HG02840 (cell line): ENCODE data around the gene IL16.
"Not testable (repeated sequence)": the region's sequence is repeated elsewhere in the genome, so short reads cannot be mapped to it uniquely, and the experiment has no call there.

Experiments
- ATAC-seq: cut with Tn5 transposase; IDR thresholded peaks from one replicate; pipeline ENCODE4 v1.9.1; 2021; ENCODE audit warnings: mild to moderate bottlenecking, moderate library complexity, moderate number of reproducible peaks; ENCODE audit not compliant: unreplicated experiment, low FRiP score

Gene IL16

DNA sequence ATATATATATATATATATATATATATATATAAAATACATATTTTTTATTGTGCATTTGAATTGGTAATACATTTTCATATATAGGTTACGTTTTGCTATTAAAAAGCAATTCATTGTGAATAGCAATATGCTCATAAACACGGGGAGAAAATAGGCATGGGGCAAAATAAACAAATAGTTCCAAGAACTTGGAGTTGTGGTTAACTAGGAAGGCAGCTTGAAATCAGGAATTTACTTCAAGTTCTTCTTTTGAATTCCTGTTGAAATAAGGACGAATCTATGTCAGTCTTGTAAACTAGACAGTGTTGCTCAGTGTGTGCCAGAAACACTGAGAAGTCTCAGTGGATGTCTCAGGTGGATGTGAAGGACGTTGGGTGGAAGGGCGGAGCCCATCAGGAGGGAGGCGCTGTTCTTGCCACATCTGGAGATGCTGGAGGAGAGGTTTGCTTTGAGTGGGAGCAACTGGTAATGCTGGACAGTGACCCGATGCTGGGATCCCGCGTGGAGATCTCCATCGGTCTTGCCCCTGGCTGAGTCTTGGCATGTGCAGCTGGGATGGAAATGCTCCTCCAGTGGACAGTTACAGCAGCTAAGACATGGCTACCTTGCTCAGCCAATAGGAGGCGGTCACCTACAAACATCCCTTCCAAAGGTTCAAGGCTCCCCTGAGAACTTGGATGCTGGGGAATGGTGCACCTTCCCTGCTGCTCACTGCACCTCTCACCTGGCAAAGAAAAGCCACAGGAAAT is 2.5 kb downstream of the IL16 start:
- ATAC-seq, result no peak

DNA sequence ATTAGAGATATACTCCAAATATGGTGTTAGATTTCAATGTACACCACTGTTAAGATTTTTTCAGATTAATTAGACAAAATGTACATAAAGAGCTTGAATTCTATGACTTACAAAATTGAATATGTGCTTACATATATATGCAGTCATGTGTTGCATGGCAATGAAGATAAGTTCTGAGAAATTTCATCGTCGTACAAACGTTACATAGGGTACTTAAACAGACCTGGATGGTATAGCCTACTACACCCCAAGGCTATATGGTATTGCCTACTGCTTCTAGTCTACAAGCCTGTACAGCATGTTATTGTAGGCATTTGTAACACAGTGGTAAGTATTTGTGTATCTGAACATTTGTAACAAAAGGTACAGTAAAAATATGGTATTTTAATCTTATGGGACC is 9.3 kb downstream of the IL16 start:
- ATAC-seq, result no peak

DNA sequence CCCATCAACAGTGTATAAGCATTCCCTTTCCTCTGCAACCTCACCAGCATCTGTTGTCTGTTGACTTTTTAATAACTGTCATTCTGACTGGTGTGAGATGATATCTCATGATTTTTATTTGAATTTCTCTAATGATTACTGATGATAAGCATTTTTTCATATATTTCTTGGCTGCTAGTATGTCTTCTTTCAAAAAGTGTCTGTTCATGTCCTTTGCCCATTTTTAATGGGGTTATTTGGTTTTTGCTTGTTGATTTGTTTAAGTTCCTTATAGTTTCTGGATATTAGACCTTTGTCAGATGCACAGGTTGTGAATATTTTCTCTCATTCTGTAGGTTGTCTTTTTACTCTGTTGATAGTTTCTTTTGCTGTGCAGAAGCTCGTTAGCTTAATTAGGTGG is 11.3 kb downstream of the IL16 start:
- not testable (repeated sequence) for ATAC-seq

DNA sequence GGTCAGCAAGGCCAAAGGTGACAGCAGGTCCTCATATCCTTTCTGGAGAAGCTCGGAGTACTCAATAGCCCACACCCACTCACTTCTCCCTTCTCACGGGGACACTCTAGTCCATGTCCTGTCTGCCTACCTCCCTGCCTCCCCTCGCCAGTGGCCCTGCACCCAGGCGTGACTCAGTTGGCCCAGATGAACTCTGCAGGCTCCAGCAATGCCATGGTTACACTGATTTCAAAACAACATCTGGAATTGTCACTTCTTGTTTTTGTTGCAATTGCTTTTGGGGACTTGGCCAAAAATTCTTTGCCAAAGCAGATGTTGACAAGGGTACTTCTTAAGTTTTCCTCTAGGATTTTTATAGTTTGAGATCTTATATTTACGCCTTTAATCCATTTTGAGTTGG is 13.0 kb downstream of the IL16 start:
- no peak for ATAC-seq

DNA sequence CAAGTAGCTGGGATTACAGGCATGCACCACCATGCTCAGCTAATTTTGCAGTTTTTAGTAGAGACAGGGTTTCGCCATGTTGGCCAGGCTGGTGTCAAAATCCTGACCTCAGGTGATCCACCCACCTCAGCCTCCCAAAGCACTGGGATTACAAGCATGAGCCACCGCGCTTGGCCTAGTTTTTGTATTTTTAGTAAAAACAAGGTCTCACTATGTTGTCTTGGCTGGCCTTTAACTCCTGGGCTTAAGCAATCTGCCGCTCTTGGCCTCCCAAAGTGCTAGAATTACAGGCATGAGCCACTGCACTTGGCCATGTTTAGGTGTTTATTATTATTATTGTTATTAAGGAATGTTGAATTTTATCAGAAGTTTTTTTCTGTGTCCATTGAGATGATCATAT is 14.7 kb downstream of the IL16 start:
- ATAC-seq, result no peak

DNA sequence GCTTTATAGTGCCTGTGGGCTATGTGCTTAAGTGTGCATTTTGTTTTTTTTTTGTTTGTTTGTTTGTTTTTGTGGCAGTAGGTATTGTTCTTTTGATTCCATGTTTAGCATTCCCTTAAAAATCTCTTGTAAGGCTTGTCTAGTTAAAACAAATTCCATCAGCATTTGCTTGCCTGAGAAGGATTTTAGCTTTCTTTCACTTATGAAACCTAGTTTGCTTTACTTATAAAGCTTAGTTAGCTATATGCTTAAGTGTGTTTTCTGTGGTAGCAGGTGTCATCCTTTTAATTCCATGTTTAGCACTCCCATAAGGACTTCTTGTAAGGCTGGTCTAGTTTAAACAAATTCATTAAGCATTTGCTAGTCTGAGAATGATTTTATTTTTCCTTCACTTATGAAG is 17.3 kb downstream of the IL16 start:
- no peak for ATAC-seq

DNA sequence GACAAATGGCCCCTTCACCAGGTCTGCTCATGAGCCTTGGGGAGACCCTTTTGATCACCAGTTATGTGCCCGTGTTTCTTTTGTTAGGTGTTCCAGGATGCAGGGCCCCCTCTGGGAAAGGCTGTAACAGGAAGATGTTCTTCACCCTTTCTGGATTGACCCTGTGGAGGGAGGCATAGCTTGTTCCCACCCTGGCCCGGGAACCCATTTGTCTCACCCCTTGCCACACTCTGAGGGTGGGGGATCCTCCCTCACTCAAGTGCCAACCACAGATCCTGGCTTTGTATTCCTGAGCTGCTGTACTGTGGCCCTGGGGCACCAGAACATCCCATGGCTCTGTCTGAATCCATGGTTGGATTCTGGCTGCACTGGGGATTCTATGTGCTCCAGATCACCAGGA is 18.9 kb downstream of the IL16 start:
- ATAC-seq, result no peak

DNA sequence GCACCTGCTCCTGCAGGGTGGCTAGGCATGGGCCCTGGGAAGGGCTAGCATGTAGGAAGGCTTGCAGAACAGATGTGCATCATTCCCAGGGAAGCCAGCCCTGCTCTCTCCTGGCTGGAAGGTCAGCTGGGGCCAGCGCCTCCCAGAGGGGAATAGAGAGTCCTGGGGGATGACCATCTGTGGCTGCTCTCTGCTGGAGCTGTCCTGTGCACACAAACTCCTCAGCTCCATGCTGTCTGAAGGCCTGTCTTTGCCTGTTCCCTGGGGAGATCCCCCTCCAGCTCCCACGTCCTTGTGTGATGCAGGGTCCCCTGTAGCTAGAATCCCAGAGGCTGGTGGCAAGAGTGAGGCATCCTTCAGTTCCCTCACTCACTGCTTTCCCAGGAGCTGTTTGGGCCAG is 19.3 kb downstream of the IL16 start:
- ATAC-seq, result no peak

DNA sequence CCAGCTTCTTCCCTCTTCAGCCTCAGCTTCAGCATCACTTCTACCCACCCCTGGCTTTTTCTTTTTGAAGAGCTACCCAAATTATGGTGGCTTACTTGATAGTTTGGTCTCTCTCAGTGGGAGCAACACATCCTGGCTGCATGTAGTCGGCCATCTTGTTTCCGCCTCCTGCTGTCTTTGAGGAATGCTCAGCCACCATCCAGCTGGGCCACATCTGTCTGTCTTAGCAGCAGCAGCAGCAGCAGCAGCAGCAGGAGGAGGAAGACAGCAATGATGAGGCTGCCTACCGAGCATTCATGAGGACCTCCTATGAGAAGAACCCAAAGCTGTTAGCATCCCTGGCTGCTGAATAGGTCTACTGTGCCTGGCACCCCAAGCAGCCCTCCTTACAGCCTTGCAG is 19.7 kb downstream of the IL16 start:
- no peak for ATAC-seq

DNA sequence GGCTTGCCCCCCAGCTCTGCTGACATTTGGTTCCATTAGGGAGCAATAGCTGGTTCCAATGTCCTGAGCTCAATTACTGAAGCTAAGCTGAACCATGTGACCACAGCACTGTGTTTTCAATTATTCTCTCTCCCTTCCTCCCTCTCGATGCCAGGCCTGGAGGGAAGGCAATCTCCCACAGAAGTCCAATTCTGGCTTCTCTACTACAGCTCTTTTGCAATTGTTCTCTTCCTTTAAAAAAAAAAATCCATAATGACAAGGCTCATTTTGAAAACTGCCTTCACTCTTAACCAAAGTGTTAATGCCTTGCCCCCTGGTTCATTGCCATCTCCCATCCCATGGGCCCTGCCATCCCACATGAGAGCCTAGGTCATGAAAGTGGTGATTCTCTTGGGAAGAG is 24.8 kb downstream of the IL16 start:
- no peak for ATAC-seq

DNA sequence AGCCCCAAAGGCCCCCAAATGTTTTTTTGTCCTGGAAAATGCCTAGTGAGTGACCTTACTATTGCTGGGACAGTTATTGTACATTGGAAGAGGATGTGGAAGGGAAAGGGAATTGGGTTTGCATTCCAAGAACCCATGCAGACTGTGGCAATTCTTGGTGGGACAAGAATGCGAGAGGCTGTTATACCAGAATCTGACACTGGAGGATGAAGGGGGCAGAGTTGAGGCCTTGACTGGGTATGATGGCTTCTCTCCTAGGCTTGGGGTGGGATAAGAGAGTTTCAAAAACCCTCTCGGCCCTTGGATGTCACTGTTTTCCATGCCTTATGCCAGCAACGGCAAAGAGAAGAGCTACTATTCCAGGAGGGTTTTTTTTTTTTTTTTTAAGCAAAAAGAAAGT is 25.3 kb downstream of the IL16 start:
- ATAC-seq, result no peak

DNA sequence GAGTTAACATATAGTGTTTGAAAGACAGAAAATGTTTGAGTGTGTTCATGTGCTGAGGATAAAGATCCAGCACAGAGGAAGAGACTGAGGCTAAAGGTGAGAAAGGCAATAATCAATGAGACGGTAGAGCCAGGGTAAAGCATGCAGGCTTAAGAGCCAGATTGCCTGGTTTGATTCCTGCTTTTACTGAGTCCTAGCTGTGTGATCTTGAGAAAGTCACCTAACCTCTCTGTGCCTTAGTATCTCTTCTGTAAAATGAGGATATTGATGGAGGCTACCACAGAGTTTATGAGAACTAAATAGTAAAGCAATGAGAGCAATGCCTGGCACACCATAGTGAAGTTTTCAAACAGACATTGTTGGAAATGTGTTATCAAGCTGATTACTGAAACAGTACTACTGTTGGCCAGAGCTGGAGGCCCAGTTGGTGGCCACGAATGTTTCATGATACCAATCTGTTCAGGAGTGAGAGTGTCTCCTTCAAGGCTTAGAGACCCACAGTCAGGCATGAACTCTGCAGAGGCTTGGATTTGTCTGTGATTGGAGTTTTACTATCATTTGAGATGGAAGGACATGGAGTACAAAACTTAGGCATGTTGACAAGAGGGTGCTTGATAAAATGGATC is 26.8 kb downstream of the IL16 start:
- no peak for ATAC-seq

DNA sequence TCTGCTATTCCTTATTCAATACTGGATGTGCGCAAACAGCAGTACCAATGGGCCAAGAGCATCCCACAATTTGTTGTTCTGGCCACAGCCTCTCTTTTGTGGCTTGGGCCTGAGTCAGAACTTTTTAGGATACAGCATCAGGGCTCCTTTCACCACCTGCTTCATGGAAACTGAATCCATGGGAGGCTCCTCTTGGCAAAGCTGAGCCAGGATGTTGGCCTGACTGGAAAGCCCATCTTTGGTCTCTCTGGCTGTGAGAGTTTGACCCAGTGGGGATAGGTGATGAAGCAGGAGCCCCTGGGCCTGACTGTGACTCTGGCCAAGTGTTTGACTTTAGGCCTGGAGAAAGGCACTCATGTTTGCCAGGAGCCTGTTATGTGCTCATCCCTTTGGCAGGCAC is 27.6 kb downstream of the IL16 start:
- ATAC-seq, result no peak

DNA sequence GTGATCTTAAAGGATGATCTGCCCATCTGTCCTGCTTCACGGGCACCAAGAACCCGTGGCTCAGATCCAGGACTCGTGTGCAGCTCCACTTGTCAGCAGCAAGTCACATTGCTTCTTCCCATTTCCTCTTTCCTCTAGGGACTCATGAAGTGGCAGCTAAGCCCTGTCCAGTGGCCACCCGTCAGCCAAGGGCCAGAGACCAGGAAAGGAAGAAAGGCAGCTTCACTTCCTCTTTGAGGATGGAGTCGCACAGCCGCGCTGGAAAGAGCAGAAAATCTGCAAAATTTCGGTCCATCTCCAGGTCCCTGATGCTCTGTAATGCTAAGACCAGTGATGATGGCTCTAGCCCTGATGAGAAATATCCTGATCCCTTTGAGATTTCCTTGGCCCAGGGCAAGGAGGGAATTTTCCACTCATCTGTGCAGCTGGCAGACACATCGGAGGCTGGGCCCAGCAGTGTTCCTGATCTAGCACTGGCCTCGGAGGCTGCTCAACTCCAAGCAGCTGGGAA is 28.5 kb downstream of the IL16 start:
- ATAC-seq, result no peak

DNA sequence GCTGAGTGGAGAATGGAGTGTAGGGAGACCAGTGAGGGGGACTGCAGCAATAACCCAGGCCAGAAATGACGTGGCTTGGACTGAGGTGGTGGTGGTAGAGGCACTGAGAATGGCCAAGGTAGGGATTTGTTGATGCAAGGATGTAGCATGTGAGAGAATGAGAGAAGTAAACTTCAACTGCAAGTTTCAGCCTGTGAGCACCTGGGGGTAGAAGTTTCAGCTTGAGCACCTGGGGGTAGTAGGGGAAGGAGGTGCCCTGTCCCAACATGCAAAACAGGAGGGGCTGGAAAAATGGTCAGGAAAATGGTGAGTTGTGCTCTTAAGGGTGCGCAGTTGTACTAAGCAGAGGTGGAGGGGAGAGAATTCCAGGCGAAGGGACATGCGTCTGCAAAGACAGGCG is 31.0 kb downstream of the IL16 start:
- no peak for ATAC-seq

DNA sequence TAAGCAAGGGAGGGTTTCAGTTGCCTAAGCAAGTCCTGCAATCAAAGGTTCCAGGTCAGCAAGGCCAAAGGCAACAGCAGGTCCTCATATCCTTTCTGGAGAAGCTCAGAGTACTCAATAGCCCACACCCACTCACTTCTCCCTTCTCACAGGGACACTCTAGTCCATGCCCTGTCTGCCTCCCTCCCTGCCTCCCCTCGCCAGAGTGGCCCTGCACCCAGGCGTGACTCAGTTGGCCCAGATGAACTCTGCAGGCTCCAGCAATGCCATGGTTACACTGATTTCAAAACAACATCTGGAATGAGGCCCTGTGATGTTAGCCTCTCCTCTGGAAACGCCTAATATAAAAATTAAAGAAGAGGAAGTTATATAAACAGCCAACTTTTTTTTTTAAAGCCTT is 32.9 kb downstream of the IL16 start:
- ATAC-seq, result no peak

DNA sequence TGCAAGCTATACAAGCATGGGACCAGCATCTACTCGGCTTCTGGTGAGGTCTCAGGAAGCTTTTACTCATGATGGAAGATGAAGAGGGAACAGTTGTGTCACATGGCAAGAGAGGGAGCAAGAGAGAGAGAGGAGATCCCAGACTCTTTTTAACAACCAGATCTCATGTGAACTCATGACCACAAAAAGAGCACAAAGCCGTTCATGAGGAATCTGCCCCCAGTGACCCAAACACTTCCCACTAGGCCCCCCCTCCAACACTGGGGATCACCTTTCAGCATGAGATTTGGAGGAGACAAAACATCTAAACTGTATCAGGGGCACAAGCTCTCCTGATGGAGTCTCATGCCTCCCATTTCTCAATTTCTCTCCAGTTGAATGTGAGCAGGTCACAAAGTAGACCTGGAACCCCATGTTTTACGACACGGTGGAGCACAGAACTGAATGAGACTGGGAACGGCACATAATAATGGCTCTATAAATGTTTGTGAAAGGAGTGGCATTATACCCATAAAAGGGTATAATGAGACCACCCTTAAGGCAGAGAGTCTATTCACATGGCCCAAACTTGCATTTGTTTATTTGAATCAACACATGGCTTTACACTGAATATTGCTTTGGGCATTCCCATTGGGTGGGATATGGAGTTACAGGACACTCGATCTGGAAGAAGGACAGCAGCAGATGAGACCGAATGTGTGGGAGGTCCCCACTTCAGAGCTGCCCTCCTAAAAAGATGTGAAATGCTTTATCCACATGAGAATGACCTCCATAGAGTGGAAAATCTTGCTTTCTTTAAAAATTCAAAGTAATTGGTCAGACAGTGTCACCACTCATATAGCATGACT is 38.8 kb downstream of the IL16 start:
- ATAC-seq, result no peak

DNA sequence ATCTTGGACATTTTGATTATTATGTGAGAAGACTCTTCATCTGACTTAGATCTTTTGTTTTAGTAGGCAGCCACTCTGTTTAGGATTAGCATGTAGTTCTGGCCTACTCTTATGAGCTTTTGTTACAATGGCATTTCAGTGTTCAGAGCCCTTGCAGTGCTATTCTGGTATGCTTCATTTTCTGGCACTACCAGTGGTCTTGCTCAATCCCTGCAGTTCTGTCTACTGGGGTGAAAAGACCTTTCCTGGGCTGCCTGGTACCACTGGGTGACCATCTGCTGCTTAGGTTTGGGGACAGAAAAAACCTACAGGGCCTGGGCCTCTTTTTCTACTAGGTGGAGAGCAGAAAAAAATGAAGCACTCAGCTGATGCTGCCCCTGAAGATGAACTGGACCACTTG is 42.5 kb downstream of the IL16 start:
- ATAC-seq, result no peak

DNA sequence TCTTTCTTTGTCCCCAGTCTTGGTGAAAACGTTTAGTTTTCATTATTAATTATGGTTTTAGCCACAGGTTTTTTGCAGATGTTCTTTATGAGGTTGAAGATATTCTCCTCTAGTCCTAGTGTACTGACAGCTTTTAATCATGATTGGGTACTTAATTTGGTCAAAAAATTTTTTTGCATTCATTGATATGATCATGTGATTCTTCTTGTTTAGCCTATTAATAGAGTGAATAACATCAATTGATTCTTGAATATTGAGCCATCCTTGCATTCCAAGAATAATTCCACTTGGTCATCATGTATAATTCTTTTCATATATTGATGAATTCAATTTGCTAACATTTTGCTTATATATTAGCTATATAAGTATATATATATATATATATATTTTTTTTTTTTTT is 46.1 kb downstream of the IL16 start:
- no peak for ATAC-seq

DNA sequence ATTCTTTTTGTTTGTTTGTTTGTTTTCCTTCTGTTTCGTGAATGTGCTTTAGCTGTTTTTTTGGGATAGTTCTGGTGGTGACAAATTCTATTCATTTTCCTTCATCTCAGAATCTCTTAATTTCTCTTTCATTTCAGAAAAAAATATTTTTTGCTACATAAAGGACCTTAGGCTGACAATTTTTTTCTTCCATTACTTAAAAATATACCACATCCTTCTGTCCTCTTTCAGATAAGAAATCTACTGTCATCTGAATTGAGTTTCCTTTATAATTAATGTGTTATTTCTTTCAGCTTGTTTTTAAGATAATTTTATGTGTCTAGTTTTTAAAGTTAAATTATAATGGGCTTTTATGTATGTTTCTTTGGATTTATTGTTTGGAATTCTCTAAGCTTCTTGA is 47.6 kb downstream of the IL16 start:
- ATAC-seq, result no peak

DNA sequence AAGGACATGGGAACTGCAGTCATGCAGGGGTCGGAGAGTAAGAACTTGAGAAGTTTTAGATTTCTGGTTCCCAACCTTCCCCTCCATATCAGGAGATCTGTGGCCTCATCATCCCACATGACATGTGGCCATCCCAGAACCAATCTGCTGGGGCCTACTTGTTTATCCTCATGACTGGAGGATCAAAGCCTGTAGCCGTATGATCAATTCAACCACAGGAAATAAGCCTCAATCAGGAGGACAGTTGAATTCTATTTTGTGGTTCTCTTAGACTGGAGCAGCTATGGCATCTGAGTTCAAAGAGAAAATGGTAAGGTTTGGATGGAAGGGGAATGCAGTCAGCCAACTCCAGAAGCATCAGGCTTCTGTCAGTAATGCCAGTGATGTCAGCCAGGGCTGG is 57.2 kb downstream of the IL16 start:
- no peak for ATAC-seq
